Urinary bladder (tissue), 4 donors: Measurements from ENCODE around the gene TTC32. TPM values are rescaled to one million over a fixed set of nuclear protein-coding genes. Genes with fewer than 3 reads are reported as not detected.
"Not testable (repeated sequence)": the region's sequence is repeated elsewhere in the genome, so short reads cannot be mapped to it uniquely, and the experiment has no call there.

Experiments
- DNase-seq: peaks from one replicate; pipeline ENCODE4 v3.0.0-alpha.2; 2015; ENCODE audit errors: extremely low spot score
- H3K27ac ChIP-seq: one replicate; pipeline ENCODE4 v1.5.1; 2013; ENCODE audit warnings: low read depth, mild to moderate bottlenecking, moderate library complexity
- H3K36me3 ChIP-seq: one replicate; pipeline ENCODE4 v1.6.1; 2013; ENCODE audit warnings: mild to moderate bottlenecking, moderate library complexity; ENCODE audit not compliant: insufficient read depth
- H3K4me1 ChIP-seq: one replicate; pipeline ENCODE4 v1.6.1; 2013; ENCODE audit warnings: mild to moderate bottlenecking, moderate library complexity; ENCODE audit not compliant: insufficient read depth
- H3K4me3 ChIP-seq: one replicate; pipeline ENCODE4 v1.5.1; 2013; ENCODE audit warnings: low read depth, low read length
- WGBS: extraction: QIAGEN DNeasy Blood & Tissue Kit; methylation state at CpG from one replicate; pipeline ENCODE4 v1.1.7; 2013; 5-methylcytosine and 5-hydroxymethylcytosine counted together
- polyA plus RNA-seq: library from polyadenylated mRNA; stranded (reverse); fragments of 200-250 nt; gene quantifications from one replicate; pipeline ENCODE4 v1.2.3, GENCODE V29; 2013
- total RNA-seq: library from RNA; depleted of rRNA; stranded (reverse); fragments of >200 nt; gene quantifications from one replicate; pipeline ENCODE4 v1.2.3, GENCODE V29; 2014
- donor health status: healthy with polysubstance abuse.
- donor health status: healthy.

The TTC32 gene
- total RNA-seq (19.0 TPM), polyA plus RNA-seq (20.9 TPM)

DNA sequence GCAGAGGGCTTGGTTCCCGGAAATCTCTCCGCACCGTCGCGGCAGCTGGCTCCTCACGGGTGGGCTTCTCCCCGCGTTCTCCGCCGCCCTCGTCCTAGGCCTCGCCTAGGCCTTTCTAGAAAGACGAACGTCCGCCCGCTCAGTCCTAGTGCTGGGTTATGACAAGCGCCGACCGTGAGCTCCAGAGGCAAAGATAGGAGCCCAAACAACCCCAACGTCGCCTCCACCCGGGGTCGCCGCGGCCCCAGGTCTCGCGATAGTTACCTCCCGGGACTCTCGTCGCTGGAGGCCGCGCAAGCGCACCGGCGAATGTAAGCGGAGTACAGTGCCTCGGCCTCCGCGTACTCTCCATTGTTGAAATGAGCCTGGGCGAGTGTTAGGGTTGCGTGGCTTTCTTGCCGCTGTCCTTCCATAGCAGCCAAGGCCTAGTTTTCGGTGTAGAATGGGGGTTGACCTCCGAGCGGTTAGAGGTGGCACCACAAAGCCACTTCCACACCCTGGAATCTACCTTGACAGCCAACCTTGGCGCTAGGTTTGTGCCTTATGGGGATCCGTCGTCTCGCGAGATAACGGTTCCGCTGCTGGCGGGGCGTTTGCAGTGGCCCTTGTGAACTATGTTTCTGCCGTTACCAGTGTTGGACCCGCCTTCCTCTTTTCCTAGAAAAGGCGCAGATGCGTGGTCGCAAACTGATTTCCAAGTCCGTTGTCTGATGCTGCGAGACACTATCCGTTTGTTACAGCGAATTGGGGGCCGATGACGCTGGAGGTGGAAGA, at the start of gene TTC32:
Gene TTC32 (minus strand): TSS at position 542 of the 774 bp plus-strand sequence. CDS start 129 bp downstream, at position 413.
- peaks cover 2% of the 10 kb centered on the region for H3K4me1 ChIP-seq
- H3K4me3 ChIP-seq = peak within 1 kb of the TSS; percentile 72
- no peaks in the 10 kb centered on the region for H3K36me3 ChIP-seq
- under 1% methylated on average over 65 of the region's 65 CpGs for WGBS
- DNase-seq = peak; percentile 95
- H3K27ac ChIP-seq = peak within 1 kb of the TSS; percentile 95

- no peak for DNase-seq
- Histone ChIP-seq H3K4me3 (no peak overlapping the region), H3K36me3 (peaks cover 6% of the 10 kb centered on the region), H3K27ac (no peak overlapping the region), H3K4me1 (no peaks in the 10 kb centered on the region)
These were observed 47.3 kb upstream of the TTC32 start for GRCh38 chr2:19949071-19949470.

GRCh38 chr2:19947184-19947940, 45.6 kb upstream of the TTC32 start:
- WGBS = 81% methylated on average over 4 of the region's 4 CpGs
- Histone ChIP-seq H3K4me1 (no peaks in the 10 kb centered on the region), H3K4me3 (no peak overlapping the region), H3K27ac (no peak overlapping the region), H3K36me3 (peaks cover 6% of the 10 kb centered on the region)
- no peak for DNase-seq

- 53% methylated on average over 2 of the region's 2 CpGs for WGBS
- Histone ChIP-seq H3K36me3 (peaks cover 2% of the 10 kb centered on the region), H3K4me1 (no peaks in the 10 kb centered on the region), H3K27ac (no peak overlapping the region), H3K4me3 (no peak overlapping the region)
- no peak for DNase-seq
These were observed 42.5 kb upstream of the TTC32 start for GRCh38 chr2:19944205-19944845.

GRCh38 chr2:19943189-19943588, 41.4 kb upstream of the TTC32 start:
- Histone ChIP-seq H3K27ac (no peak overlapping the region), H3K4me1 (no peaks in the 10 kb centered on the region), H3K4me3 (no peak overlapping the region), H3K36me3 (peaks cover 2% of the 10 kb centered on the region)
- DNase-seq = no peak
- WGBS = 45% methylated on average over 1 of the region's 1 CpG

DNA sequence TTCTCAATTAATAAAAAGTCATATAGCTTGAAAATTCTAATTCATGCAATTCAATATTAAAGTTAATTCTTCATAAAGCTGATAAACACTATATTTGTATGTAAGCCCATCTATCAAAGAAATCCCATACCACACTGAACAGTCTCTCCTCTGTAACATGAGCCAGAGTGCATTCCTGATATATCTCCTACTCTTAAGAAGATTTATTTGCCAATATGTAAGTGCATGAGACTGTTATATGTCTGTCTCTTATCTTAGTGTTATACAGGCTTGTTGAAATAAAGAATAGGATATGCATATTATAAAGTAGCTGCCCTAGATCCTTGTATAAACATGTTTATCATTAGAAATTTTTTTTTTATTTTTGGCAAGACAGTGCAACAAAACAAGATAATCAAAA, 40.4 kb upstream of the TTC32 start:
- DNase-seq = no peak
- Histone ChIP-seq H3K4me3 (no peak overlapping the region), H3K36me3 (no peaks in the 10 kb centered on the region), H3K4me1 (no peaks in the 10 kb centered on the region), H3K27ac (no peak overlapping the region)

DNA sequence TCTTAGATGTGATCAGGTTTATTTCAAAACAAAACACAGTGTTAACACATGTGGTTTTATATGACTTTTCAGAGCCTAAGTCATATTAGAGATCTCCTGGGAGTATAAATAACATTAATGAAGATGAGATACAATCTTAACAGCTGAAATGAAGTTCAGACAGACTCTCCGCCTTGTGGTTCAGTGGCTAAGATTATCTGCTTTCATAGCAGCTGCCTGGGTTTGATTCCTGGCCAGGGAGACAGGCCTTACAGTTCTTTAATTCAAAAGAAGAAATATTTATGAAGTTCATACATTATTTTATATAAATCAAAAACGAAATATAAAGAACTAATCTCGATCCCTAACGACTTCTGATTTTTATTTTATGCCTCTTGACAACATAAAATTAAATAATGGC, 35.2 kb upstream of the TTC32 start:
- no peak for DNase-seq
- Histone ChIP-seq H3K4me3 (no peak overlapping the region), H3K27ac (no peak overlapping the region), H3K4me1 (no peaks in the 10 kb centered on the region), H3K36me3 (no peaks in the 10 kb centered on the region)
- WGBS = 92% methylated on average over 4 of the region's 4 CpGs

DNA sequence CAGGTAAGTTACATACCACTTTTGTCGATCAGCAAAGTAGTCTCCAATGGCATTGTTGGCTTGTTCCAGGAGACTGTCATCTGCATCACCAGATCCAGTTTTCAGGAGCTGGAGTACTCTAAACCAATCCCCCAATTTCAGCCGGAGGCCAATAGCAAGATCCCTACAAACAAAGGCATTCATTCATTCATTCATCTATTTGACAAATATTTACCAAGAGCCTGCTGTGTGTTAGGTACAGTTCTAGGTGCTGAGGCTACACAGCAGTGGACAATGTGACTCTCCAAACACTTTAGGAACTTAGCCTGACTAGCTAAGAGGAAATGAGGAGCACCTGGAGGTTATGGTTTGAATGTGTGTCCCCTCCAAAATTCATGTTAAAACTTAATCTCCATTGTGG, 34.4 kb upstream of the TTC32 start:
- WGBS = 94% methylated on average over 2 of the region's 2 CpGs
- Histone ChIP-seq H3K4me3 (no peak overlapping the region), H3K27ac (no peak overlapping the region), H3K4me1 (no peaks in the 10 kb centered on the region), H3K36me3 (no peaks in the 10 kb centered on the region)
- DNase-seq = no peak

- Histone ChIP-seq H3K4me1 (no peaks in the 10 kb centered on the region), H3K4me3 (no peak overlapping the region), H3K36me3 (no peaks in the 10 kb centered on the region), H3K27ac (no peak overlapping the region)
- no peak for DNase-seq
- 44% methylated on average over 5 of the region's 5 CpGs for WGBS
These were observed 31.7 kb upstream of the TTC32 start for GRCh38 chr2:19933351-19933981.

DNA sequence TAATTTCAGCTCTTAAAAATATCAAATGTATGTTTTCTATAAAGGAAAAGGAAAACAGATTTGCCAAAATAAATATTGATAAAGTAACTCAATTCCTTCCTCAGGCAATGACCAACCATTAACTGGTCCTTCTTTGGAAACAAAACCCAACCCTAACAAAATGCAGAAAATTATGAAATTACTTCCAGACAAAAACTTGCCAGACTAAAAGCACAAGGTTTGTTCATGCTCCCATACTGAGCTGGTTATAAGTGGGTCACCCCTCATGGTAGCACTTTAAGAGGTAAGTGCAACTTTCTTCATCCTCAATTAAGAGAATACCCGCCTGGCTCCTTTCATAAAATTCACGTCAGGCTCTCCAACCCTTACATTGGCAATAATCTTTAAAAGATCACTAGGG, 31.1 kb upstream of the TTC32 start:
- H3K27ac ChIP-seq = no peak overlapping the region
- H3K4me1 ChIP-seq = no peaks in the 10 kb centered on the region
- no peaks in the 10 kb centered on the region for H3K36me3 ChIP-seq
- no peak for DNase-seq
- no peak overlapping the region for H3K4me3 ChIP-seq
- WGBS = 84% methylated on average over 2 of the region's 2 CpGs

GRCh38 chr2:19929226-19929625, 27.4 kb upstream of the TTC32 start:
- Histone ChIP-seq H3K4me3 (no peak overlapping the region), H3K27ac (no peak overlapping the region), H3K36me3 (peaks cover 2% of the 10 kb centered on the region), H3K4me1 (no peaks in the 10 kb centered on the region)
- no peak for DNase-seq

DNA sequence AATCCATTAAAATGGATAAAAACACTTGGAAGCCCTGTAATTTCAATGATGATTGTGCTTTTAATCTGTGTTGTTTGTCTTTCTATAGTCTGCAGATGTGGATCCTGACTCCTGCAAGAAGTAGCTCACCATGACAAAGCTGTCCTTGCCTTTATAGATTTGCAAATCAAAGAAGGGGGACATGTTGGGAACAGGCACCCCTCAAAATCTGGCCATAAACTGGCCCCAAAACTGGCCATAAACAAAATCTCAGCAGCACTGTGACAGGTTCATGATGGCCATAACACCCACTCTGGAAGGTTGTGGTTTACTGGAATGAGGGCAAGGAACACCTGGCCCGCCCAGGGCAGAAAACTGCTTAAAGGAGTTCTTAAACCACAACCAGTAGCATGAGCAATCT, 26.0 kb upstream of the TTC32 start:
- not testable (repeated sequence) for H3K4me1 ChIP-seq, DNase-seq, H3K27ac ChIP-seq, H3K36me3 ChIP-seq, H3K4me3 ChIP-seq
- 98% methylated on average over 1 of the region's 1 CpG for WGBS

- 62% methylated on average over 4 of the region's 4 CpGs for WGBS
- not testable (repeated sequence) for DNase-seq, H3K36me3 ChIP-seq, H3K4me1 ChIP-seq, H3K4me3 ChIP-seq, H3K27ac ChIP-seq
These were observed 22.7 kb upstream of the TTC32 start for GRCh38 chr2:19924526-19924925.
